ENCODE data around the gene MAN1B1.
"Not testable (repeated sequence)": the region's sequence is repeated elsewhere in the genome, so short reads cannot be mapped to it uniquely, and the experiment has no call there.

The MAN1B1 gene

DNA sequence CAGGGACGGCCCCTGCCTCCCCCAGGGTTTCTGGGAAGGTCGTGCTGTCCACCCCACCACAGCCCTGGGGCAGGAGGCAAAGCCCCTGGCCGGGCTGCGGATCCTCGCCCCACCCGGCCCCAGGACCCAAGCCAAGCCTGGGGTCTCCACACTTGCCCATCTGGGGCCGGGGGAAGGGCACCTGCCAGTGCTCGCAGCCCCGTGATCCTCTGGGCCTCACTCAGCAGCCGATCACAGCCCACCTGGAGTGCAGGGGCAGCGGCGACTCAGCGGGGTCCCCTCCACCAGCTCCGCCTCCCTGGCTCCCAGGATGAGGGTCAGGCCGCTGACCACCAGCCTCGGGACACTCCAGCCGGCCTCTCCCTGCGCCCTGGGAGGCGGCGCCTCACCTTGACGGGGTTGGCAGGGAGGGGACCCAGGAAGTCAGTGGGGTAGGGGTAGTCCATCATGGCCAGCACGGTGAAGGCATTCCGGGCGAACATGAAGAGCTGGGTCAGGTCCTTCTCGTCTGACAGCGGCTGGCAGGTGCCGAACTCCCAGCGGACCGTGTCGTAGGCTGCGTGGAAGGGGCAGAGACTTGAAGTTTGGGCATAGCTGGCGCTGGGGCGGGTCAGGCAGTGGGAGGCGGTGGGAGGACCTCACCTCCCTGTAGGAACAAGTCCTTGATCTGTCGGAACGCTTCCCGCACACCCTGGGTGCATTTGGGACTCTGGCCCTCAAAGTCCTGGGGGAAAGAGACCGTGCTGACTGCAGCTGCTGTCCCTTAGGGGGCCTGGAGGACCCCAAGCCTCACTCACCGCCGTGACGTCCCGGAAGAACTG lies 26.0 kb downstream of the MAN1B1 start:
- DNase-seq = no peak

DNA sequence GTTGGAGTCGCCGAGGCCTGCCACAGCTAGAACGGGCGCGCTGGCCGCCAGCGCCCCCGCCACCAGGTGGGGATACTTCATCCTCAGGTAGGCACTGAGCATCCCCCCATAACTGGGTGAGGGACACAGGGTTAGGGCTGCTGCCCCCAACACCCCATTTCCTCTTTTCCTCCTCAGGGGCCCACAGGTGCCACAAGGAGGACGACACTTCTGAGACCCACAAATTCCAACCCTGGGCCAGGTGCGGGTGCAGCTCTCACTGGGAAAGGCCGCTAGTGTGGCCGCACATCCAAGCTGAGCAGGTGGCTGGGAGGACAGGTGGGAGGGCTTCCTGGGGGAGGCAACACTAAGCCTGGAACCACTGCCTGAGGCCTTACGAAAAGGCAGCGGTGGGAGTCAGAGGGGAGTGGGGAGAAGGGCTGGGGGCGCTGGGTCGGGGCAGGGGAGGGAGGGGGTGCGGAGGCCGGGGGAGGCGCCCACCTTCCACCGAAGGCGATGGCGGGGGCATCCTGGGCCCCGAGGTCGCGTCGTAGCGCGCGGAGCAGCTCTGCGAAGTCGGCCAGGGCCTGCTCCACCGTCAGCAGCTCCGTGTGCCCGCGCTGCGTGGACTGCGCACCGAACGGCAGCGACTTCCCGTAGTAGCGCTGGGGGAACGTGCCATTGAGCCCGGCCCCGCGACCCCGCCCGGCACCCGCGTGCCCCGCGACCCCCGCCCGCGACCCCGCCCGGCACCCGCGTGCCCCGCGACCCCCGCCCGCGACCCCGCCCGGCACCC lies 26.8 kb downstream of the MAN1B1 start:
- DNase-seq = no peak

- no peak for DNase-seq
Measured at GRCh38 chr9:137114220-137114612, 27.4 kb downstream of the MAN1B1 start.

GRCh38 chr9:137114613-137115393 lies 28.0 kb downstream of the MAN1B1 start, which contains the start of gene DPP7:
Gene DPP7 (minus strand): TSS chr9:137114733. CDS start chr9:137114713, 20 bp downstream.
- peak; percentile 39 for DNase-seq

- DNase-seq = no peak
Measured at GRCh38 chr9:137115394-137116026, 28.7 kb downstream of the MAN1B1 start.

DNA sequence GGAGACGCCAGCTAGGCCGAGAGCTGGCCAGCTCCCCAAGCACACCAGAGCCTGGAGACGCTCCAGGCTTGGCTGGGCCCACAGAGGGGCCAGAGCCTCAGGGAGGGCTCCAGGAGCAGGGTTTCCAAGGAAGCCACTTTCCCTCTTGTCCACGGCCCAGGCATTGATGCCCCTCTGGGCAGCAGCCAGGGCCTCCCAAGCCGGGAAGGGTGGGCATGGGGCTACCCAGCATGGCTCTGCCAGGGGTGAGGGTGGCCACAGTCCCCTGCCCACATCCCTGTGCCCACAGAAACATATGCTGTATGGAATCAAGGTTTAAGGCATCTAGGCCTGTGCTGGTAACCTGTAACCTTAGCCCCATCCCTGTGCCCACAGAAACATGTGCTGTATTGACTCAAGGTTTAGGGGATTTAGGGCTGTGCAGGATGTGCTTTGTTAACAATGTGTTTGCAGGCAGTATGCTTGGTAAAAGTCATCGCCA lies 29.3 kb downstream of the MAN1B1 start:
- no peak for DNase-seq

DNA sequence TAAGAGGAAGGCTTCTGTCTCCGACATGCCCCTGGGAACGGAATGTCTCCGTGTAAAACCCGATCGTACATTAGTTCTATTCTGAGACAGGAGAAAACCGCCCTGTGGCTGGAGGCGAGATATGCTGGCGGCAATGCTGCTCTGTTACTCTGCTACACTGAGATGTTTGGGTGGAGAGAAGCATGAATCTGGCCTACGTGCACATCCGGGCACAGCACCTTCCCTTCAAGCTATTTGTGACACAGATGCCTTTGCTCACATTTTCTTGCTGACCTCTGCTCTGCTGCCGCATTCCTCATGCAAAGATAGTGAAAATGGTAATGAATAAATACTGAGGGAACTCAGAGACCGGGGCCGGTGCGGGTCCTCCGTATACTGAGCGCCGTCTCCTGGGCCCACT lies 29.9 kb downstream of the MAN1B1 start:
- DNase-seq = no peak

- DNase-seq = no peak
Measured at GRCh38 chr9:137117269-137117731, 30.5 kb downstream of the MAN1B1 start.

- DNase-seq = not testable (repeated sequence)
Measured at GRCh38 chr9:137118092-137118603, 31.4 kb downstream of the MAN1B1 start.

GRCh38 chr9:137121927-137122795 lies 35.4 kb downstream of the MAN1B1 start:
- not testable (repeated sequence) for DNase-seq

DNA sequence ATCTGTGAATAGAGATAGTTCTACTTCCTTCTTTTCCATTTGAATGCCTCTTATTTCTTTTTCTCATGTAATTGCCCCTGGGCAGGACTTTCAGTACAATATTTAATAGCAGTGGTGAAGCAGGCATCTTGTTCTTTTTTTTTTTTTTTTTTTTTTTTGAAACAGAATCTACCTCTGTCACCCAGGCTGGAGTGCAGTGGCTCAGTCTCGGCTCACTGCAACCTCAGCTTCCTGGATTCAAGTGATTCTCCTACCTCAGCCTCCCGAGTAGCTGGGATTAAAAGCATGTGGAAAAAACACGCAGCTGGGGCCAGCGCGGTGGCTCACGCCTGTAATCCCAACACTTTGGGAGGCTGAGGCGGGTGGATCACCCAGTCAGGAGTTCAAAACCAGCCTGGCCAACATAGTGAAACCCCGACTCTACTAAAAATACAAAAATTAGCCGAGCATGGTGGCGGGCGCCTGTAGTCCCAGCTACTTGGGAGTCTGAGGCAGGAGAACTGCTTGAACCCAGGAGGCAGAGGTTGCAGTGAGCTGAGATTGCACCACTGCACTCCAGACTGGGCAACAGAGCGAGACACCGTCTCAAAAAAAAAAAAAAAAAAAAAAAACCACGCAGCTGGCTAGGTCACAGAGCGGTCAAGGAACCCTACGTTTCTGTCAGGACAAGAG lies 36.1 kb downstream of the MAN1B1 start:
- not testable (repeated sequence) for DNase-seq

DNA sequence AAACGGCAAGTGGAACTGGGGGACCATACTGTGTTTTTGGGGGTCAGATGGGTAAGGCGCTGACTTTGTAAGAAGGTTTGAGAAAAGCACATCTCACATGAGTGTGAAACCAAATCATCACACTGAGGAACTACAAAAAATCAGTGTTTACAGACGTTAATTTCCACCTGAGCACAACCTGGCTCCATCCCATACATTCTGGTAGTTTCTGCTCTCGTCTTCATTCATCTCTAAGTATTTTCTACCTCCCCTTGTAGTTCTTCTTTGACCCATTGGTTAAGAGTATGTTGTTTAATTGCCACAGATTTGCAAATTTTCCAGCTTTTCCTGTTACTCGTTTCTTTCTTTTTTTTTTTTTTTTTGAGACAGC lies 36.7 kb downstream of the MAN1B1 start:
- no peak for DNase-seq

DNA sequence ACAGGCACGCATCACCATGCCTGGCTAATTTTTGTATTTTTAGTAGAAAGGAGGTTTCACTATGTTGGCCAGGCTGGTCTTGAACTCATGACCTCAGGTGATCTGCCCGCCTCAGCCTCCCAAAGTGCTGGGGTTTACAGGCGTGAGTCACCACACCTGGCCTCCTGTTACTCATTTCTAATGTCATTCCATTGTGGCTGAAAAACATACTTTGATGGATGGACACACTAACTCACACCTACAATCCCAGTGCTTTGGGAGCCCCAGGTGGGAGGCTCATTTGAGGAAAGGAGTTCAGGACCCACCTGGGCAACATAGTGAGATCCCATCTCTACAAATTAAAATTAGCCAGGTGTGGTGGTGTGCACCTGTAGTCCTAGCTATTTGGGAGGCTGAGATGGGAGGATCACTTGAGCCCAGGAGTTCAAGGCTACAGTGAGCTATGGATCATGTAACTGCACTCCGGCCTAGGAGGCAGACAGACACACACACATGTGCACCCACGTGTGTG lies 37.2 kb downstream of the MAN1B1 start:
- not testable (repeated sequence) for DNase-seq

DNA sequence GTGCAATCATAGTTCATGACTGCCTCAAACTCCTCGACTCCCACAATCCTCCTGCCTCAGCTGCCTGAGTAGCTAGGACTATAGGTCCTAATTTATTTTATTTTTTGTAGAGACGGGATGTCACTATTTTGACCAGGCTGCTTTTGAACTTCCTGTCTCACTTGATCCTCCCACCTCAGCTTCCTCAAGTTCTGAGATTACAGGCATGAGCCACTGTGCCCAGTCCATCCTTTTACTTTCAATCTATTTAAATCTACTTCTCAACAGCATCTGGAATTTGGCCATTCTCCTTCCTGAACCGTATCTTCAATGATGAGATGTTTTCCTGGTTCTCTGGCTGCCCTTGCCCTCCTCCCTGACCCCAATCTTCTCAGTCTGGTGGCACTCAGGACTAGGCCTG lies 40.0 kb downstream of the MAN1B1 start:
- DNase-seq = no peak

GRCh38 chr9:137127301-137128157 lies 40.7 kb downstream of the MAN1B1 start:
- DNase-seq = no peak

DNA sequence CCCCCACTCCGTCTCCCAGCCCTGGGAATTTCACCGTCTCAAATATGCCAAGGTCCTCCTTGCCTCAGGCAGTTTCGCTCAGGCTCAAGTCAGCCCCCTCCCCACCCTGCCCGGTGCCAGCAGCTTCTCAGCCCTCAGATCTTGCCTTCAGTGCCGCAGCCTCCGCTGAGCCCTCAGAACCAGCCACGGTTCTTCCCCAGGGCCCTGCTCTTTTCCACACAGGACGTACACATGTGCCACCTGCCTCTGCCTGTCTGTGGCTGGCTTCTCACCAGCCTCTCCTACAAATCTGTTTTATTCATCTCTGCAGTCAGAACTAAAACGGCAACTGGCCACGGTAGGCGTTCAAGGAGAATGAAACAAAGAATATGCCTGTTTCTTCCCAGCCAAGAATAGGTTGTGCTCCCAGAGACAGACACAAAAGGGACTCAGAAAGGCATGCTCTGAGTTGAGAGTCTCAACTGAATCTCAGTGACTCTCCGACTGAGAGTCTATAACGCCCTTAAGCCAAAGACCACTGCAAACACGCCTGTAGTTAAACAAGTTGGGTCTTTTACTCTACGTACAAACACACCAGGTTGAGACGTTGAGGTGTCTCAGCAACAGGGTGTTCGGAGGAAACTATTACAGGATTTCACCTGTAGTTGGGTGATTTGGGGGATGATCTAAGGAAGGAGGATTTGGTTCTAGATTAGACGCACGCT lies 41.5 kb downstream of the MAN1B1 start:
- no peak for DNase-seq

DNA sequence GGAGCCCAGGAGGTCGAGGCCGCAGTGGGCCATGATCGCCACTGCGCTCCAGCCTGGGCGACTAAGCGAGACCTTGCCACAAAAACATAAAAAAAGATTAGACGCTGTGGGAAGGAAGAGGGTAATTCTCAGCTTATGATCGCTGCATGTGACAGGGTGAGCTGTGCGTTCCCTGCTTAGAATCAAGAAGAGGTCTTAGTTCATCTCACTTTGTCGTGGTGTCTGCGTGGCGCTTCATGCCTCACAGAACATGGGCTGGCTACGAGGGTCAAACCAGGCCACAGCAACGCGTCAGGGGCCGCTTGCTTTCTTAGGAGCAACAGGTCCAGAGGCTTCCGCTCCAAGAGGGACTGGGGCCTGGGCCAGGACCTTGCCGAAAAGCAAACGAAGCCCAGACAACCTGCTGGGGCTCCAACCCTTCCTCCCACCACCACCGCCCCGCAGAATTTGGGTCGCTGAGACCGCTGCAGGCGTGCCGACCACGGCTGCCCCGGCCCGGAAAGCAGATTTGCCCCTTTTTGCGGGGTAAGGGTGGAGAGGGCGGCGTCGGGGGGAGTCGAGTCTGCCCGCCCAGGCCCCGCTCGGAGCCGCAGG lies 42.2 kb downstream of the MAN1B1 start:
- DNase-seq = no peak

DNA sequence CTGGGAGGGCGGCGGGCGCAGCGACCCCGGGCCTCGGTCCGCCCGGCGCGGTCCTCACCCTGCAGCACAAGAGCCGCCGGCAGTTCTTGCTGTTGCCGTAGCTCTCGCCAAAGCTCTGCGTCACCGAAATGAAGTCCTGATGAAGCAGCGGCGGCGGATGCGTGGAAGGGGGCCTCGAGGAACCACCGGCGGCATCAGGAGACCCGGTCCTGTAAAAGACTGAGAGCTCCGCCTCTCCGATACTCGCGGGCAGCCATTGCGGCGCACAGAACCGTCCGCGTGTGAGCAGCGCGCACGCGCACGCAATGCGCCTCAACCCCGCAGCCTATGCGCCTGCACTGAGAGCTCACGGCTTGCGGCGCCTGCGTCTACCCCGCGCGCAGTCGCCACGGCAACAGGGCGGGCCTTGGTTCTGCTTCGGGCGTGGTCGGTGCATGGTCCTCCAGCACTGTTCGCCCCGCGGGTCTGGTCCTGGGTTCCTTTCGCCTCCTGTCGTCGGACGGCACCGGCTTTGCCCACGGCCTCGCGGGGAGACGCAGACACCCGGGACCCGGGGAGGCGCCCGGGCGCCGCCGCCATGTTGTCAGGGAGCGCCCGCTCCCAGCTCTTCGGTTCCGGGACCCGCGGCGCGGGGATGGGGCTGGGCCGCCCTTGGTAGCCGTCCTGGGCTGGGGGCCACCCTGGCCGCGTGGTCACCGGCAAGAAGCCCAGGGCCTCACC lies 42.8 kb downstream of the MAN1B1 start:
- DNase-seq = peak; percentile 85

All from NK-92 treated with Interleukin-12 subunit alpha and Interleukin-12 subunit beta, amount 100 ng/mL, for 24 hours (cell line).